Skeletal muscle satellite cell (primary cell): Measurements from ENCODE around the gene AFAP1.

Source experiments
- H3K27me3 ChIP-seq: 2 replicates; pipeline ENCODE4 v1.7.0; 2013; ENCODE audit warnings: low read length; ENCODE audit not compliant: control insufficient read depth, insufficient read depth
- H3K36me3 ChIP-seq: 2 replicates; pipeline ENCODE4 v1.7.0; 2013; ENCODE audit warnings: mild to moderate bottlenecking, control low read depth, low read length; ENCODE audit not compliant: insufficient read depth
- H3K4me1 ChIP-seq: 2 replicates; pipeline ENCODE4 v1.7.0; 2013; ENCODE audit warnings: low read length; ENCODE audit not compliant: control insufficient read depth, insufficient read depth
- H3K4me2 ChIP-seq: 2 replicates; pipeline ENCODE4 v1.7.0; 2013; ENCODE audit warnings: mild to moderate bottlenecking, low read length
- H3K4me3 ChIP-seq: 2 replicates; pipeline ENCODE4 v1.7.0; 2013; ENCODE audit warnings: low read length
- H3K9ac ChIP-seq: 2 replicates; pipeline ENCODE4 v1.7.0; 2013; ENCODE audit warnings: mild to moderate bottlenecking, low read depth, low read length, moderate library complexity
- H3K9me3 ChIP-seq: replicated peaks from 2 replicates; pipeline ENCODE4 v1.7.0; 2013; ENCODE audit warnings: mild to moderate bottlenecking, control low read depth, low read length

The AFAP1 gene

DNA sequence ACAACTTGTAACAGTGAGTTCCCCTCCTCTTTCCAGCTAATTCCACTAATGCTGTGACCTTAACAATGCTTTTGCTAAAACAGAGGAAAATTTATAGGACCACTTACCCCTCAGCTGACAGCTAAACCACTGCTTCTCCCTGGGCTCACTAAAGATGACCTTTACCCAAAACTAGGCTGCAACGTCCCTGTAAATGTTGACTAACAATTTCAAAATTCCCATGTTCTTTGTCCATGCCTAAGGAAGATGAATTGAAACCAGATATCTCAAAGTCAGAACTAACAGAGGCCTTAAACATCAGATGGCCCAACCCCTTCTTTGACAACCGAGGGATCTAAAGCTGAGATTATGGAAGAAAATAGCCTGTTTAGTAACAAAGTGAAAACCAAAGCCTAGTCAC lies 32.5 kb downstream of the AFAP1 start:
- Histone ChIP-seq H3K36me3 (no peaks in the 10 kb centered on the region), H3K4me2 (no peak overlapping the region), H3K9me3 (no peaks in the 10 kb centered on the region), H3K9ac (no peak overlapping the region), H3K27me3 (no peaks in the 10 kb centered on the region), H3K4me1 (peaks cover 77% of the 10 kb centered on the region), H3K4me3 (no peak overlapping the region)

DNA sequence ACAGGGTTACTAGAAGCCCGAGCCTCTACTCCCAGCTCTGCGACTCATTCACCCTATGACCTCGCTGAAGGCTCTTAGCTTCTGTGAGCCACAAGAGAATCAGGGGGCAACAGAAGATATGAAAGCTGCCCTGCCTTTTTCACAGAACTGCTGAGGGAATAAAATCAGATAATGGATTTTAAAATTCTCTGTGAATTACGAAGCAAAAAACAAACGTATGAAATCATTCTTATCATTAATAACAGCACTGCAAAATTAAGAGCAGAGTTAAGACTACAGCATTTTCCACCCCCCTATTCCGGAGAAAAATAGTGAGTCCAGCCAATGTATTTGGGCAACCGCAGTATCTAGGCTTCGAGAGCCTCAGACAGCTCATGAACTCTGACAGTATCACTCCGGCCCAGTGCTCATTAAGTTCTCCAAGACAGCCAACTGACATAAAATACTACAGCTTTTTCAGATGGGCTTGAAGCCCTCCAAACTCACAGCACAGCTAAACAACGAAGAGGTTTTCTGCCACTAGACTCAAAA lies 33.4 kb downstream of the AFAP1 start:
- H3K9ac ChIP-seq: peak overlapping the region; percentile 57
- no peaks in the 10 kb centered on the region for H3K27me3 ChIP-seq
- H3K4me2 ChIP-seq: peak overlapping the region; percentile 67
- peak overlapping the region; percentile 42 for H3K4me3 ChIP-seq
- no peaks in the 10 kb centered on the region for H3K9me3 ChIP-seq
- peaks cover 71% of the 10 kb centered on the region for H3K4me1 ChIP-seq
- H3K36me3 ChIP-seq: peaks cover 1% of the 10 kb centered on the region

DNA sequence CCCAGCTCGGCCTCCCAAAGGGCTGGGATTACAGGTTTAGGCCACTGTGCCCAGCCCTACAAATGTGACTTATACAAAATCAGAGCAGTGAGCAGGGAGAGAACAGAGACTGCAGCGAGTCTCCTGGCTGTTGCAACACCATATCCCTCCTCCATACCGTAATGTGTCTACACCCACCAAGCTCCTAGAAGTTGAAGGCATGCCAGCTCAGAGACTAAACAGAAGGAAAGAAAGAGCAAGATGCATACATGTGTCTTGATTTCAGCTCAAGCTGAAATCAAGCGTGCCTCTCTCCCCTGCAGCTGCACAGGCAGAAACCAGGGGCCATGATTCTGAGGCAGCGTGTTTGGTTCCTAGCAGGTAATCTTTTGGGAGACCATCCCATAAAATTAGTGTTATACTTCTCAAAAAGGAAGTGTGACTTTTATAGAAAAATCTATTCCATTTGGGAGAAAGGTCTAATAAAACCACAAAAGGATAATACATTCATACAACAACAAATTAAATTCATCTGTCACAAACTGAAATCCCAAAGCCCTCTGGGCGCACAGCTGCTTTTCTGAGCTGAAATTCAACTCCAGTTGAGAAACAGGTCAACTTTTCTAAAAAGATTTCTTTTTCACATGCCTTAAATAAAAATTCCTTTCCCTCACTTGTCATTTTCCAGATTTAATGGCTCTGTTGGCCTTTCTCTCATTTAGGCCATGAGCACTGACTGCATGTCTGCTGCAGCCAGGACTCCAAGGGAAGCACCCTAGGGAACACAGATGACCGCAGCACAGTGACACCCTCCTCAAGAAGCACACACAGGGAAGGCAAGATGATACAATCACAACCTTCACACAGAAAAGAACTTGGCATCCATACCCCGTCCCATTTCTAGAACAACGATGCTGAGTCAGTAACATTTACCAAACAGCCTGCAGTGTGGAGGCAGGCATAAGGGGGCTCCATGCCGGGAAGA lies 34.4 kb downstream of the AFAP1 start:
- H3K9me3 ChIP-seq: no peaks in the 10 kb centered on the region
- H3K27me3 ChIP-seq: no peaks in the 10 kb centered on the region
- peaks cover 70% of the 10 kb centered on the region for H3K4me1 ChIP-seq
- H3K36me3 ChIP-seq: peaks cover 3% of the 10 kb centered on the region
- H3K4me2 ChIP-seq: peak overlapping the region; percentile 67
- H3K4me3 ChIP-seq: peak overlapping the region; percentile 42
- H3K9ac ChIP-seq: peak overlapping the region; percentile 57

DNA sequence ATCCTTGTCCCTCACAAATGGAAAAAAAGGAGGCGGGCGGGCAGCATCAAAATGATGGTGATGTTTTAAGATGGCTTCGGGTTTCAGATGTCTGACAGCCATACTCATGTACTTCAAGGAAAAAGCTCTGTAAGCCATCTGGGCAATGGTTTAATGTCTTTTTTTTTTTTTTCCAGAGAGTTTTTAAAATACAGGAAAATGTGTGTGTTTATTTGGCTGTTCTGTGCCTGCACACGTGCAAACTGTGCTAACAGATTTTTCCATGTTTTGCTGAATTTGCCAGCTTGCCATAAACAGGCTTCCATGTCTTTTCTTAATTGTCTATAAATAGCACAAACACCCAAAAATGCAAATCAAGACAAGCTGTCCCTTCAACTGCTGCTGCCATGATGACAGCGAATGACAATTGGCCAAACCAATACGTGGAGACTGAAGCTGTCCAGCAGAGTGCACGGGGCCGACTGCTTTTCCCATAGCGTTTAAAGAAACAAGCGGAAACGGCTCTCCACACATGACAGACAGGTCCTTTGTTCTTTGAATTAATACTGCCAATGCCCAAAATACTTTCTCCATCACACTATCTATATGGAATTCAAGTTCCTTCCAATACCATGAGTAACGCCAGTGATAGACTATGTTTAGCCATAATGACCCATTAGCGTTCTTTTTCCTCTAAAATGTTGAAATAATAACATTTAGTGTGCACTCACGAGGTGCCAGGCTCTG lies 35.7 kb downstream of the AFAP1 start:
- peaks cover 3% of the 10 kb centered on the region for H3K36me3 ChIP-seq
- no peaks in the 10 kb centered on the region for H3K9me3 ChIP-seq
- H3K4me2 ChIP-seq: peak overlapping the region; percentile 67
- H3K27me3 ChIP-seq: no peaks in the 10 kb centered on the region
- peaks cover 61% of the 10 kb centered on the region for H3K4me1 ChIP-seq
- H3K4me3 ChIP-seq: peak overlapping the region; percentile 11
- H3K9ac ChIP-seq: peak overlapping the region; percentile 57

DNA sequence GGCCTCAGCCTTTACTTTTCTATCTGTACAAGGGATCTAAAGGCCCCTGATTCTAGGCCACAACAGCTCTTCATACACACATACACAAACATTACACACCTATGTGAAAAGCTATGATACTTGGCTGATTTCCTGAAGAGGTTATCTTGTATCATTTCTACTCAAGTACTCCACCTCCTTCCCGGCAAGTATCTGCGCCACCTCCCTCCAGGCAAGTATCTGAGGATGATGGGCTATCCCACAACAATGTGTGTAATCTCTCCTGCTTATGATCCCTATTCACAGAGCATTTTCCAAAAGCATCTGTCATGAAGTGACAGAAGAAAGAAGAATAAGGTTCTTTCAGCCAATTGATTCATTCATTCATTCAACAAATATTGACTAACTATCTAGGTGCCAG lies 36.8 kb downstream of the AFAP1 start:
- no peak overlapping the region for H3K9ac ChIP-seq
- no peak overlapping the region for H3K4me3 ChIP-seq
- H3K4me1 ChIP-seq: peaks cover 59% of the 10 kb centered on the region
- no peaks in the 10 kb centered on the region for H3K9me3 ChIP-seq
- H3K4me2 ChIP-seq: no peak overlapping the region
- no peaks in the 10 kb centered on the region for H3K27me3 ChIP-seq
- H3K36me3 ChIP-seq: peaks cover 3% of the 10 kb centered on the region

DNA sequence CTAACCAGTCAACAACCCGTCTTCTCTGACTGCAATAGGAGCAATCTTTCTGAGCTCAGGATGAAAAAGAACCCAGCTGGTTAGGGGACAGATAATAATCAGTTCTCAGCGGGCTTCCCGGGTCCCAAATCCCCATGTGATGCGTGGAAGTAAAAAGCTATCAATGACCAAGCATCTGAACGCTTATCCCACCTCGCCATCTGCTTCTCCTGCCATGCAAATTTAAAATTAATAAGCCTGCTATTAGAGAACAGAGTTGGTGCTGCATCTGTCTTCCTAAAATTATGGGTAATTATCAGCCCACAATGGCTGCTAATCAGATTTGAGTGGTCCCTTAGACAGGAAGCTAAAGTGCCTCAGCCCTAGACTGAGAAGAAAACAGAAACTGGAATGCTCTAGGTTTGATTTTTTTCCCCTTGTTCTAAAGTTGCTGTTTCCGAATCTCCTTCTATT lies 37.5 kb downstream of the AFAP1 start:
- H3K27me3 ChIP-seq: no peaks in the 10 kb centered on the region
- no peak overlapping the region for H3K9ac ChIP-seq
- peaks cover 56% of the 10 kb centered on the region for H3K4me1 ChIP-seq
- no peaks in the 10 kb centered on the region for H3K9me3 ChIP-seq
- H3K4me2 ChIP-seq: no peak overlapping the region
- peaks cover 3% of the 10 kb centered on the region for H3K36me3 ChIP-seq
- H3K4me3 ChIP-seq: no peak overlapping the region

DNA sequence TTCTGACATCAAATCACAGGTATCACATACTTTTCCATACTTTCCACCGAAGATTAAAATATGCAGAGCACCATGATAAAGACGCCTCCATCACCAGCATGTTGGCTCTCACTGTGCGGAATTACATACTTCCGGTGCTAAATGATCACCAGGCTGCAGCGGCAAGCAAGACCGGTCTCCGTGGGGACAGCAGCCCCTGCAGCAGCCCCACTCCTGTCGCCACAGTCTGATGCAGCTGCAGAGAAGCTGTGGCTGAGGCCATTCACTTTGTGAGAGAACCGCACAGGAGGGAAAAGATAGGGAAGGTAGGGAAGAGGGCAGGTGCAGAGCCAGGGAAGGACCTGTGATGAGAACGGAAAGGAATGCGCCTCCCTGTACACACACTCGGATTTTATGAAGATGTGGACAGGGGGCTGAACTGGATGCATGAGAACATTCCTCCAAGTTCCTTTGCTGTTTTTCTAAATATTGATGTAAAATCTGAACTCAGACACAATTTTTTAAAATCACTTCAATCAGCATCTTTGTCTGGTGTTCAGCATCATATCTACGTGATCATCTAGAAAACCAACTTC lies 38.3 kb downstream of the AFAP1 start:
- Histone ChIP-seq H3K9me3 (no peaks in the 10 kb centered on the region), H3K4me1 (peaks cover 49% of the 10 kb centered on the region), H3K9ac (no peak overlapping the region), H3K4me2 (no peak overlapping the region), H3K4me3 (no peak overlapping the region), H3K27me3 (no peaks in the 10 kb centered on the region), H3K36me3 (peaks cover 3% of the 10 kb centered on the region)

DNA sequence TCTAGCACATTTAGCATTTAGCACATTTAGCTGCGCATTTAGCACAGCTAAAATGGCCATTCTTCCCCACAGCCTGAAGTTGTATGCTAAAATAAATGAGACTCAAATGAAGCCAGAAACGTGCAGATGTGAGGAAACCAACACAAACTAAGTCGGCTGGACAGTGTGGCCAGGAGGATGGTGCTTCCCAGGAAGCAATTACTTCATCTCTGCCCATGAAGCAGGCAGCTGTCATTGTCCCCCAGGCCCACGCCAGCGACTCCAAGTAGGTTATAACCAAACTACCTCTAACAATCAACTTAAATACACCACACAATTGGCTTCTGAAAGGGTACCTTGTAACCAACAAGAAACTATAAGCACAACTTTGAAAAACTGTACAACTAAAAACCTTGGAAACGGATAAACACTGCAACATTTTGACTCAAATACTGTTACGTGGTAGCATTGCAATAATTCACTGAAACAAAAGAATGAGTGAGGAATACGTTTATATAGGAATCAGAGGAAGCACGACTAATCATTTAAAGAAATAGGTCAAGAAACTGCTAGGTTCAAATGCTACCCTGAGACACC lies 39.2 kb downstream of the AFAP1 start:
- H3K27me3 ChIP-seq: no peaks in the 10 kb centered on the region
- no peak overlapping the region for H3K9ac ChIP-seq
- no peaks in the 10 kb centered on the region for H3K9me3 ChIP-seq
- no peak overlapping the region for H3K4me2 ChIP-seq
- H3K36me3 ChIP-seq: peaks cover 3% of the 10 kb centered on the region
- no peak overlapping the region for H3K4me3 ChIP-seq
- peaks cover 39% of the 10 kb centered on the region for H3K4me1 ChIP-seq

DNA sequence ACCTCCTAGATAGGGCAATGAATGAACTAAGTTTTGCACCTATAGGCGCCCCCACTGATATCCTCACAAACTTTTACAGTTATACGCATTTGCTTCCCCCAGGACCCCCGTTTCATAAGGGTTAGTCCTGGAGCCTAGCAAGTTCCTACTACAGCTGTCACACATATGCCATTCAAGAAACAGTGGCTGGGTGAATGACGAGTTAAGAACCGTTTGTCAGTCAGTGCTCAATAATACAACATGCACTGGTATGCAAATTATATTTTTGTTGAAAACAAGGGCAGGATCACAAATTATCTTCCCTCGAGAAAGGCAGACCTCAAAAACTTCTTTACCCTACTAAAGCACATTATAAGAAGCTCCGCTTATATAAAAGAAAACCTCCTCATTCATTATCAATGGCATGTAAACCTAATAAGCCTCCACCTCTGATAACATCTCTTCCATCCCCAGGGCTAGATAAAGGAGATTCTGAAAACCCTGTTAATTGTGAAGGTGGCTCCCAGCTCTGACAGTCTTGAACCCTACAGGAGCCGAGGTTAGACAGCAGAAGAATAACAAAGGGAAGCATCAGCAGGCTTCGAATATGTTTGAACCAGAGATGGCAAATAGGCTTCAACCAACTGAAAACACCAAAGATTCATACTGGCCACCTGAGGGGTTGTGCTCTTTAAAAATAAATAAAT lies 40.3 kb downstream of the AFAP1 start:
- Histone ChIP-seq H3K27me3 (no peaks in the 10 kb centered on the region), H3K36me3 (peaks cover 8% of the 10 kb centered on the region), H3K4me1 (peaks cover 28% of the 10 kb centered on the region), H3K9me3 (no peaks in the 10 kb centered on the region), H3K9ac (no peak overlapping the region), H3K4me2 (no peak overlapping the region), H3K4me3 (no peak overlapping the region)

DNA sequence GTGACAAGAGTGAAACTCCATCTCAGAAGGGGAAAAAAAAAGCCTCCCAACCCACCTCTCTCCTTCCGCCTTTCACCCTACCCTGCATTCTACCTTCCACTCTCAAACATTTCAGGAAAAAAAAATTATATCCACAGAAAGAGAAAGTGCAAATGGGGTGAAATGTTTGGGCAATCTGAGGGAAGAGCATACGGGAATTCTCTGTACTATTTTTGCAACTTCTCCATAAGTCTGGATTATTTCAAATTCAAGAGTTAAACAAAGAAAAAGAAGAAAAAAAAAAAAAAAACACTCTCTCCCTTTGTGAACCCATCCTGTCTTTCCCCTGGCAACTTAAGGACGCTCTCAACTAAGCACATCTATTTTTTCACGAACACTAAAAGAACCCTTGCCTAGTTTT lies 41.3 kb downstream of the AFAP1 start:
- no peak overlapping the region for H3K4me2 ChIP-seq
- no peak overlapping the region for H3K4me3 ChIP-seq
- peaks cover 20% of the 10 kb centered on the region for H3K4me1 ChIP-seq
- peaks cover 16% of the 10 kb centered on the region for H3K36me3 ChIP-seq
- no peak overlapping the region for H3K9ac ChIP-seq
- no peaks in the 10 kb centered on the region for H3K27me3 ChIP-seq
- H3K9me3 ChIP-seq: no peaks in the 10 kb centered on the region
